Stimulated activated CD4-positive, alpha-beta T cell treated with anti-CD3 and anti-CD28 coated beads, Interleukin-4, amount 100 ng/mL, for 1 hour (primary cell): Measurements from ENCODE around the gene BBS1.

Experiments
- DNase-seq: peaks from one replicate; pipeline ENCODE4 v3.0.0-alpha.2; 2020

Gene BBS1

DNA sequence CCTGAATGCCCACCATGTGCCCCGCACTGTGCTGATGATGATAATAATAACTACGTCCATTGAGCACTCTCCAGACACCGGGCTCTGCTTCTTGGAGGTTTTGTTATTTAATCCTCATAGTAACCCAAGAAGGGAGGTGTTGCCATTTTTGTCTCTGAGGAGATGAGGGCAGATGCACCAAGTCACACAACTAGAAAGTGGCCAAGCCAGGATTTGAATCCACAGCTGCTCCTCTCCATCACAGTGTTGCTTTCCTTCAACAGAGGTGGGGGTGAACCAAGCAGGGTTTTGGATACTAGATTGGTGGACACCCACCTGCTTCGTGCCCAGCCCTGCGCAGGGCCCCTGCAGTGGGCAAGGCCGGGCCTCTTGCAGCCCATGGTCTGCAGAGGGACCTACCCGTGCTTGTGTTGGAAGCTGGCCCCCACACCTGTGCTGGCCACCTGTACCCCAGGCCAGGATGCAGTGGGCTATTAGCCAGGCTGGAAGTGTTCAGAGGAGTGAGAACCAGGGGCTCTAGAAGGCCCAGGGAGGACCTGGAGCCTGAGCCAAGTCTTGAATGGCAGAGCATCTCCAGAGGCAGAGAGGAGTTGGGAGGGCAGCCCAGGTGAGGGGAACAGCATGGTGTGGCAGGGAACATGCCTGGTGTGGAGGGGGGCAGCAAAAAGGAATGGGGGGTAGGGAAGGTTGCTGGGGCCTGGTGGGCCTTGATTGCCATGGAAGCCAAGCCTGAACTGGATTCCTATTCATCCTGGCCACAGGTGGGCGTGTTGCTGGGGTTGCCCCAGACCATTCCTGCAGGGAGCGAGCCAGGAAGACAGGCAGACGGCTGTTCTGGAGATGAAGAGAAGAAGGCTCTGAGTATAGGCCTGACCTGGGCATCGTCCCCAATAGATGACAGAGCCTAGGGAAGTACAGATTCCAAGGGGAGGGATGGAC lies 32.9 kb upstream of the BBS1 start:
- no peak for DNase-seq

DNA sequence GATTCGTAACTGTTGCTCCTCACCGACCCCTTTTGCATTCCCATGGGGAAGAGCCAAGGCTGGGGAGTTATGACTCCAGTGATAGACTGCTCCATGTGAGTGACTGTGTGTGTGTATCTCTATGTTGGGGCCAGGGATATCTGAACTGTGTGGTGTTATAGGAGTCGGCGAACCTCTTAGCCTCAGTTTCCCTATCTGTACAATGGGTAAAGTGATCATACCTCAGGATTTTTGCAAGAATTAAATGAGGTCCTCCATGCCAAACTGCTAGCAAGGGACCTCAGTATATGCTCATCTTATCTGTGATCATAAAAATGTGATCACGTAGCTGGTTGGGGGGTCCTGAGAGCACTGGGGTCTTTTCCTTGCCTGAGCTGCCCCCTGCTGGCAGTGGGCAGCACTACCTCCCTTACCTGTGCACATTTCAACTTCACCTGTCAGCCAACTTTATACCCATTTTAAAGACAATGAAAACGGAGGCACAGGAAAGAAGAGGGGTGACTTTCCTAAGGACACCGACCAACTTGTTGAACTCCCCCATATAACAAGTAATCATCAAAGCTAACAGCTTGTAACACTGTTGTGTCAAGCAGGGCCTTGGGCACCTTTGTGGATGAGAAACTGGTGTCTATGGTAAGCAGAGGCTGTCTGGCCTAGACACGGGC lies 31.6 kb upstream of the BBS1 start:
- peak; percentile 39 for DNase-seq

DNA sequence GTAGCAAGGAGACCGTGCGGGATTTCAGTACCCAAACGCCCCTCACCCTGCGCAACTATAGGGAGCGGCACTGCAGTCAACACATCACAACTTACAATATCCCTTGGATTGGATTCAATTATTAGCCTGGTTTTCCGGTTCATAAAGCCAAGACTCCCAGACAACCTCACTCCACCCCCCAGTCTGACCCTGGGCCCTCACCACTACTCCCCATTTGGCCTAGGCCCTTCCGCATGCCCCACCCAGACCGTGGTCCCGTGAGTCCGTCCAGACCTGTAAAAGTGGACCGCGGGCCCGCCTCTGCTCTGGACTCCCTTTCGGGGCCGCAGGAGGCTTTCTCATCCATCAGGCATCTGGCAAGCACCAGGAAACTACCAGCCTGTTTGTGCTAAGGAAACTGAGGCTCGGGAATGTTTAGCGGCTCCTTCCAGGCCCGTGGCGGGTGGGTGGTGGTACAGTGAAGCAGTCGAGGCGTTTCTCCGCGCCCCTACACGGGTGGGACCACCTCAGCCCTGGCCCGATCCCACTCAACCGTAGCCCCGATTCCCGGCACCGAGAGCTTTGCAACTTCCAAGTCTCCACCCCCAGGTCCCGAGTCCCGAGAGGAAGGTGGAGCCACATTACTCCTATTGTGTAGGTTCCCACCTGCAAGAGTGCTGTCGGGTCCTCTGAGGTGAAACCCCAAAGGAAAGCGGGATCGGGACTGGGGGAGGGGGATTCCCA lies 30.9 kb upstream of the BBS1 start:
- no peak for DNase-seq

DNA sequence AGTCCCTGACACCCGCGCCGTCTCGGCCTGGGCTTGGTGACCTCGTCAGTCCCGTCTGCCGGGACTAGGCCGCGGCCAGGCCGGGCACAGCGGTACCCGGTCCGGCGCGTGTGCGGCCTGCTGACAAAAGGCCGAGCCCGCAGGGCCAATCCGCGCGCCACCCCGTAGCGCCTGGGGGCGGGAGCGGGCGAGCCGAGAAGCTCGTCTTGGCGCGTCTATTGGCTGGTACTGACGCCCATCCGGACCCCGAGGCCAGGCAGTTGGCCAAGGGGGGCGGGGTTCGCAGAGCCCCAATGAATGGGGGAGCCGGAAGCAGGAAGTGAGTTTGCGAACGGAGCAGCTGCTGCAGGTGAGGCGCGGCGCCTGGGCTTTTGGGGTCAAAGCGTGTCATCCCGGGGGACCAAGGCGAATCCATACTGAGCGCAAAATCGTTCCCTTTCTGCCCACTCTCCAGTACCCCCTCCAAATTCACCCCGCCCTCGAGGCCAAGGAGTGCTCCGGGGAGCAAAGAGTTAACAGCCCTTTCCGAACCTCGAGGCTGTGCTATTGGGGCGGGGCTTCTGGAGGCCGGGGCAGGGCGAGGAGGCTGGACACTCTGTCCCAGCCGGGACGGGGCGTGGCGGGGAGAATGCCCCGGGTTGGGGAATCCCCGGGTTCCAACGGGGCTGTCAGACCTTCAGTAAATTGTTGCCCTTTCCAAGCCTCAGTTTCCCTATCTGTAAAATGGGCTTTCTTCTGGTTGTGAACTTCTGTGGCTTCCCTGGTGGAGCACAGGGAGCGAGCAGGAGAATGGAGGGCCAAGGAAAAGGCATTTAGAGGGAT lies 30.1 kb upstream of the BBS1 start, which contains the start of gene DPP3:
Gene DPP3 (plus strand): TSS at position 318 of the 822 bp plus-strand sequence. CDS start 1,767 bp downstream, outside the sequence.
- DNase-seq: peak; percentile 95

DNA sequence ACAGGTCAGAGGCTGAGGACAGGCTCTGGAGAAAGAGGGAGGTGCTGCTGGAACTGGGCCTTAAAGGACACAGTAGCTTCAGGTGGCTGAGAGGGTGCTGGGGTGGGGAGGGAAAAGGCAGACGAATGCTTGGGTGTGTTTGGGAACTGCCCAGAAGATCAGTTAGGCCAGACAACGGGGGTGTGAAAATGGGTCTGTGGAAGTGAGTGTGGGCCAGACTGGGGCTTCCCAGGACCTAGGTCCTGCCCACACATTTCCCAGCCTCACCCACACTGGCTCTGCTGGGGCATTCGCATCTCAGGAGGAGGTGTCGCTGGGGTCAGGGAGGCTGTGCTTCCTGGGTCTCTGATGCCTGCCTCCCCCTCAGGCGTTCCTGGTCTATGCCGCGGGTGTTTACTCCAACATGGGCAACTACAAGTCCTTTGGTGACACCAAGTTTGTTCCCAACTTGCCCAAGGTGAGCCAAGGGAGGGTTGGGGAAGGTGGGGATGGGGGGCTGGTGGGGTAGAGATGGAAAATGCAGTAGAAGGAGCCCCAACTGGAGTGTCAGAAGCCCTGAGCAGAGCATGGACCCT lies 25.5 kb upstream of the BBS1 start:
- DNase-seq: no peak

DNA sequence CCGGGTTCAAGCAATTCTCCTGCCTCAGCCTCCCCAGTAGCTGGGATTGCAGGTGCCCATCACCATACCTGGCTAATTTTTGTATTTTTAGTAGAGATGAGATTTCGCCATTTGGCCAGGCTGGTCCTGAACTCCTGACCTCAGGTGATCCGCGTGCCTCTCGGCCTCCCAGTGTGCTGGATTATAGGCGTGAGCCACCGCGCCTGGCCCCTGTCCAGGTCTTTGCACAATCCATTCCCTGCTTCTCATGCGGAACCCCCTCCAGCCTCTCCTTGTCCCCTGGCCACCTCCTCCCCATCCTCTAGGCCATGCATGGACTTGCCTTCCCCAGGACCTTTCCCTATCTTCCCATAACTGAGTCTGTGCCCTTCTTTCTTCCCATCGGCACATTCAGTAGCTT lies 21.5 kb upstream of the BBS1 start:
- DNase-seq: no peak

DNA sequence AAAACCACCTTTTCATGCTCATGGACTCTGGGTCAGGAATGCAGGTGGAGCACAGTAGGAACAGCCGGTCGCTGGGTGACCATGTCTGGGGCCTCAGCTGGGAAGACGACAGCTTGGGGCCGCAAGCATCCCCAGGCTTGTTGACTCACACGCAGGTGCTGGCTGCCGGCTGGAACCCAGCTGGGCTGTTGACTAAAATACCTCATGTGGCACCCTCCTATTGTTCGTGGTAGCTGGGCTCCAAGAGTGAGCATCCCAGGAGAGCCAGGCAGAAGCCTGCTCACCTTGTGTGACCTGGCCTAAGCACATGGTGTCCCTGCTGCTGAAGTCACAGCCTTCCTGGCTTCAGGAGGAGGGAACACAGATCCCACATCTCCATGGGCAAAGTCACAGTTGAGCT lies 20.8 kb upstream of the BBS1 start:
- no peak for DNase-seq

DNA sequence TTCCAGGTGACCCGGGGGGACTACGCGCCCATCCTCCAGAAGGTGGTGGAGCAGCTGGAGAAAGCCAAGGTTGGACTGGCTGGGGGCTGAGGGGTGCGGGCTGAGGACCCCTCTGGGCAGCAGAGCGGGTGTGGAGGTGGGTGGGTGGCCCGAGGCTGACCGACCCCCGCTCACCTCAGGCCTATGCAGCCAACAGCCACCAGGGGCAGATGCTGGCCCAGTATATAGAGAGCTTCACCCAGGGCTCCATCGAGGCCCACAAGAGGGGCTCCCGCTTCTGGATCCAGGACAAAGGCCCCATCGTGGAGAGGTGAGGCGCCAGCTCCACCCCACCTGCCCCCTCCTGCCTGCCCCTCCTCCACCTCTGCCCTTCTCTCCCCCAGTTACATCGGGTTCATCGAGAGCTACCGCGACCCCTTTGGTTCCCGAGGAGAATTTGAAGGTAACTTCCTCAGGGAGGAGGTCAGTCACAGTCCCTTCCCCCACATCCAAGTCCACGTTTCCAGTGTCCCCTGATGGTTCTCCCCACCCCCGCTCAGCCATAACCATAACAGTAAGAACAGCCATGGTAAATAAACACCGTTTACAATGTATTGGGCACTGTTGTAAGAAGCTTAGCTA lies 19.0 kb upstream of the BBS1 start:
- no peak for DNase-seq

DNA sequence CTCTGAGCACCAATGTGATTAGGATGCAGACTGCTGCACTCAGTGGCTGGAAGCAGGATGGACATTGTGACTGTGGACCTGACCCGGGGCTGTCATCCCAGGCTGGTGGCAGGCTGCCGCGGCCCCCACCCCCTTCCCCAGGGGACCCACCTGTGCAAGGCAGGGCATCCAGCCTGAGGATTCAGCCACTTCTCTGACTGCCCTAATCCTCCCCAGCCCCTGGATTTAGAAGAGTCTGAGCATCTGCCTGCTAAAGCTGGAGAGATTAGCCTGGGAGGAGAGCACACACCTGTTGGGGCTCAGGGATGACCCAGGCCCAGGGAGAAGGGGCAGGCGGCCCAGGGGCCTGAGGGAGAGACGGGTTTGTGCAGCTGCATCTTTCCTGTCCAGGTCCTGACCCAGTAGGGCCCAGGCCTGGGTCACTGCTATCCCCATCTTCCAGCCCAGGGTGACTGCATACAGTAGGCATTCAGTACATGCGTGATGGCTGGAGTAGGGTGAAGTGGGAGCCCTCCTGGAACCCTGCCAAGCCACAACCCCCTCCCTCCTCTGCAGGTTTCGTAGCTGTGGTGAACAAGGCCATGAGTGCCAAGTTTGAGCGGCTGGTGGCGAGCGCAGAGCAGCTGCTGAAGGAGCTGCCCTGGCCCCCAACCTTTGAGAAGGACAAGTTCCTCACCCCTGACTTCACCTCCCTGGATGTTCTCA lies 18.1 kb upstream of the BBS1 start:
- no peak for DNase-seq

DNA sequence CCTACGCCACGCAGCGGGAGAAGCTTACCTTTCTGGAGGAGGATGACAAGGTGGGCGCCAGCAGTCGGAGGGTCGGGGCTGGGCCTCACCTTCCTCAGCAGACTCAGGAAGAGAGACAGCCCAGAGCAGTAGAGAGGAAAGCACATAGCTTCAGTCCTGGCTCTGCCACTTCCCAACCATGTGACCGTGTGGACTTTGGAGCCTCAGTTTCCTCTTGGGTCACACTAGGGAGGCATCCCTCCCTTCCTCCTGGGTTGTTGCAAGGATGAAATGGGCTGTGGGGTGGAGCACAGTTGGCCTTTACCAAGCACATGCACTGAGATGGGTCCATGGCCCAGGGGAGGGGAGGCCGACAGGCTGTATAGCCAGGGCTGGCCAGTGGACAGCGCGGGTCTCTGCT lies 17.3 kb upstream of the BBS1 start:
- DNase-seq: no peak

DNA sequence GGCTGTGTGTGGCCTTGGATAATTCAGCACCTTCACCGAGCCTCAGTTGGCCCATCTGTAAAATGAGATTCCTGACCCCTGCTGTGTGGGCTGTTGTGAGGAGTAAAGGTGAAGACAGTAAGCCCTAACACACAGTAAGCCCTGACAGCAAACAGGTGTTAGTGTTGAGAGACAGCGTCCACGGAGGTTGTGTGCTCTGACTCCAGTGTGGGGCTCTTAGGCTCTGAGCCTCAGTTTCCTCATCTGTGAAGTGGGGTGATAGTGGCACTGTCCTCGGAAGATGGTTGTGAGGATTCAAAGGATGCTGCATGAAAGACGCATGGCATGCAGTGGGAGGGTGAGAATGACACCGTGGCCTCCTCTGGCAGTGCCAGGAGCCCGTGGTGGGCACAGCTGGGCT lies 16.0 kb upstream of the BBS1 start:
- DNase-seq: no peak

DNA sequence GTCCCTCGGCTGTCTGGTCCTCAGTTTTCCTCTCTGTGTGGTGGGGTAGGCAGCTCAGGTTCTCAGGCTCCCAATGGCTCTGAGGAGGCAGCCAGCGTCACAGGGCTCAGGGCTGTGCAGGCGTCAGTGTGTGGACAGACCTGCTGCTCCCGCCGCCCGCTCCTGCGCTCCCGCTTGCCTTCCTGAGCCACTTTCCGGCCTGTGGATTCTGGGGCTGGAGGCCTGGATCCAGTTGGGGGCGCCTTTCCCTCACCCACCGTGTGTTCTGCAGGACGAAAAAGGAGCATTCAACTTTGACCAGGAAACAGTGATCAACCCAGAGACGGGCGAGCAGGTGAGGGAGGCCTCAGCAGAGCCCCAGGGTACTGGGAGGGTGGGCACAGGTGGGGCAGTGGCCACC lies 15.5 kb upstream of the BBS1 start:
- DNase-seq: no peak

DNA sequence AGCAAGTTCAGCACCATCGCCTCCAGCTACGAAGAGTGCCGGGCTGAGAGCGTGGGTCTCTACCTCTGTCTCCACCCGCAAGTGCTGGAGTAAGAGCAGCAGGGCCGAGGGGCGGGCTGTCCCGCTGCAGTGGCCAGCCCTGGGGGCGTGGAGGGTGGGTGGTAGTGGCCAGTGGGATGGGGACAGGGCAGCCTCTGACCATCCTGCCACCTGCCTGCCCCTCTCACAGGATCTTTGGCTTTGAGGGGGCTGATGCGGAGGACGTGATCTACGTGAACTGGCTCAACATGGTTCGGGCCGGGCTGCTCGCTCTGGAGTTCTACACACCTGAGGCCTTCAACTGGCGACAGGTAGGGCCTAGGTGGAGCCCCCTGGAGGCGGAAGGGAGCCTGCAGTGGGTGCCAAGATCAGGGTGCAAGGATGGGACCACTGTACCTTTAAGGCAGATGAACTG lies 15.0 kb upstream of the BBS1 start:
- DNase-seq: no peak

DNA sequence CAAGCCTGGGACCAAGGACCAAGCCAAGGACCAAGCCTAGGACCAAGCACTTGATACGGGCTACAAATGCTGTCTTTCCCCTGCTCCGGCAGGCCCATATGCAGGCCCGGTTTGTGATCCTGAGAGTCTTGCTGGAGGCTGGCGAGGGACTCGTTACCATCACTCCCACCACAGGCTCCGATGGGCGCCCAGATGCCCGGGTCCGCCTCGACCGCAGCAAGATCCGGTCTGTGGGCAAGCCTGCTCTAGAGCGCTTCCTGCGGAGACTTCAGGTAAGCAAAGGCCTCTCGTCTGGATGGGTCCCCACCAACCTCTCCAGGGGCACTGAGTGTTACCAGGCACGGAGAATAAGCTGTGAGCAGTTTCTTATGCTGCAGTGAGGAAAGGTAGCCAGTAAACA lies 13.2 kb upstream of the BBS1 start:
- no peak for DNase-seq

DNA sequence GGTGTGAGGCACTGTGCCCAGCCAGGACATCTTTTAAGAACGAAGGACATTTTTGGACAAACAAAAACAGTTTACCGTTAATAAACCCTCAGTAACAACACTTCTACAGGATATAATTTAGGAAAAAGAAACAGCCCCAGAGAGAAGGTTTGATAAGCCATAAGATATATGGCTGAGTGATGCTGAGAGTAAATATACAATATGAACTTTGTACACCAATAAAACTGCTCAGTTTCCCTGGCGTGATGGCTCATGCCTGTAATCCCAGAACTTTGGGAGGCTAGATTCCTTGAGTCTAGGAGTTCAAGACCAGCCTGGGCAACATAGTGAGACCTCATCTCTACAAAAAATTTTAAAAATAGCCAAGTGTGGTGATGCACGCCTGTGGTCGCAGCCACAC lies 11.9 kb upstream of the BBS1 start:
- DNase-seq: no peak

DNA sequence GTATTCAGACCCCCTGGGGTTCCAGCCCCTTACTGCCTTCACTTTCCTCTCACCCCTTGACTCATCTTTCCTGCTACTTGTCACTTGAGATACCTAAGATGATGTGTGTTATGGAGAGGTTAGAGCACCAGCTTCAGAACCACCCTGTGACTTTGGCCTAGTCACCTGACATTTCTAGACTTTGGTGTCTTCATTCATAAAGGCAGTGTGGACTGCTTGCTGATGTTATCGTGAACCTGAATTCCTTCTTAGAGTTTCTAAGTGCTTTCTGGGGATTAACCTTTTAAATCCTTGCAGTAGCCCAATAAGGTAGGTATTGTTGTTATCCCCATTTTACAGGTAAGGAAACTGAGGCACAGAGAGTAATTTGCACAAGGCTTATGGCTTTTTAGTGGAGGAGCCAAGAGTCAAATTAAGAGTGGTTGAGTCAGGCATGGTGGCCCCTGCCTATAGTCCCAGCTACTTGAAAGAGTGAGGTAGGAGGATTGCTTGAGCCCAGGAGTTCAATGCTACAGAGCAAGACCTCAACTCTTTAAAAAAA lies 5.1 kb upstream of the BBS1 start:
- no peak for DNase-seq

DNA sequence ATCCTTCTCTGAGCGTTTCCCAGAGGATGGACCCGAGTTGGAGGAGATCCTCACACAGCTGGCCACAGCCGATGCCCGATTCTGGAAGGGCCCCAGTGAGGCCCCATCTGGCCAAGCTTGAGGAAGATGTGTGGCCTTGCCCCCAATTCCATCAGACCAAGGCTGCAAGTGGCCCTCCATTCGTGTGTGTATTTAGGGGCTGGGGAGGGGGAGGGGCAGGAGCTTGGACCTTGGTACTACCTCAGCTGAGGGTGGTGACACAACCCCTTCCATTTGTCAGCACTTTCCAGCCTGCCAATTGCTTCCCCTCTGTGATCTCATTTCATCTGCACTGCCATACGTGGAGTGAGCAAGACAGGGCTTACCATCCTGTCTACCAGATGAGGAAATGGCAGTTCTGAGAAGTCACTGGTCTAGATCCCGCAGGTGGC lies 1.3 kb upstream of the BBS1 start:
- no peak for DNase-seq

DNA sequence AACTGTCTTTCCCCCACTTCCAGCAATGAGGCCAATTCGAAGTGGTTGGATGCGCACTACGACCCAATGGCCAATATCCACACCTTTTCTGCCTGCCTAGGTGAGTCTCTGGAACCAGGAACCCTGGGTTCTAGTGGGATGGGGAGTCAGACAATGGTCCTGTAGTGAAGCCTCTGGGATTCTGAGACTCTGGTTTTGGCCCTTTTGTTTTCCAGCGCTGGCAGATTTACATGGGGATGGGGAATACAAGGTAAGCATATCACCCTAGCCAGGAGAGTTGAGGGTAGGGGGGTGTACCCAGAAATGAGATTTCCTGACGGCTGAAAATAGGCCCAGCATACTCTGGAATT lies 530 bp downstream of the BBS1 start:
- no peak for DNase-seq

DNA sequence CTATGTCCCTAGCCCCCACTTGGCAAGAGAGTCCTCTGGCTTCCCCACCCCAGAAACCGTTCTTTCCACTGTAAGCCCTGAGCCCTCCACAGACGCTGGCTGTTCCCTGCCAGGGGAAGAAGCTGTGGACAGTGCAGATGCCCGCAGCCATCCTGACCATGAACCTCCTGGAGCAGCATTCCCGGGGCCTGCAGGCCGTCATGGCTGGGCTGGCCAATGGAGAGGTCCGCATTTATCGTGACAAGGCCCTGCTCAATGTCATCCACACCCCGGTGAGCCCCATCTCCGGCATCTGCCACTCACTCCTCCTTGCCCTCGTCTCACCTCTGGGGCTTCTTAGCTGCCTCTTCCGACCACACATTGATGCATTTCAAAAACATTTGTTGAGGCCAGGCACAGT lies 13.2 kb downstream of the BBS1 start:
- DNase-seq: no peak

DNA sequence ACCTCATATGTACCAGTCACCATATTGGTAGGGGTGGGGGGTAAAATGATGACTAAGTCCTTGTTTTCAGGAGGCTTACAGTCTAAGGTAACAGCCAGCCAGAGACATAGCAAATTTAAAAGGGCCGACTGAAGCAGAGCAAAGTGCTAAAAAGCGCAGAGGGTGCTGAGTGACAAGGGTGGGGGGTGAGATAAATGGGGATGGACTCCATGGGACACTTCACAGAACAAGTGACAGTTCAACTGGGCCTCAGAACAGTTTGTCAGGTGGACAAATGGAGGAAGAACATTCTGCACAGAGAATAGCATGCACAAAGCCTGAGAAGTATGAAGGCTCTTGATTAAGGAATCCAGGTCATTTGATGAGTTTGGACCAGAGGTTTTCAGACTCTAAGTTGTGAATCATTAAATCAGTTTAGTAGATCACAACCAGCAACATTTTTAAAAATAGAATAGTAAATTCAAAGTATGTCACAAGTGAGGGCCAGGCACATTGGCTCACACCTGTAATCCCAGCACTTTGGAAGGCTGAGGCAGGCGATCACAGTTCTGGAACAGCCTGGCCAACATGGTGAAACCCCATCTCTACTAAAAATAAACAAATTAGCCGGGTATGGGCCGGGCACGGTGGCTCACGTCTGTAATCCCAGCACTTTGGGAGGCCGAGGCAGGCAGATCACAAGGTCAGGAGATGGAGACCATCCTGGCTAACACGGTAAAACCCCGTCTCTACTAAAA lies 14.0 kb downstream of the BBS1 start:
- DNase-seq: no peak
